ENCODE results near the gene ZNF770.

DNA sequence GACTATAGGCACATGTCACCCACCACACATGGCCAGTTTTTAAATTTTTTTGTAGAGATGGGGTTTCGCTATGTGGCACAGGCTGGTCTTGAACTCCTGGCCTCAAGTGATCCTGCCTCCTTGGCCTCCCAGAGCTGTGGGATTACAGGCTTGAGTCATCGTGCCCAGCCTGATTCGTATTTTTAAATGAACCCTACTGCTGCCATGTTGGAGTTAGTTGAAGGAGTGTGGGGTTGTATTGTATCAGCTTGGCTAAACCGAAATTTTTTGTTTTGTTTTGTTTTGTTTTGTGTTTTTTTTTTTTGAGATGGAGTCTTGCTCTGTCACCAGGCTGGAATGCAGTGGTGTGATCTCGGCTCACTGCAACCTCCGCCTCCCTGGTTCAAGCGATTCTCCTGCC, 11.8 kb upstream of the ZNF770 start:
- TF ChIP-seq, protein P1, sequence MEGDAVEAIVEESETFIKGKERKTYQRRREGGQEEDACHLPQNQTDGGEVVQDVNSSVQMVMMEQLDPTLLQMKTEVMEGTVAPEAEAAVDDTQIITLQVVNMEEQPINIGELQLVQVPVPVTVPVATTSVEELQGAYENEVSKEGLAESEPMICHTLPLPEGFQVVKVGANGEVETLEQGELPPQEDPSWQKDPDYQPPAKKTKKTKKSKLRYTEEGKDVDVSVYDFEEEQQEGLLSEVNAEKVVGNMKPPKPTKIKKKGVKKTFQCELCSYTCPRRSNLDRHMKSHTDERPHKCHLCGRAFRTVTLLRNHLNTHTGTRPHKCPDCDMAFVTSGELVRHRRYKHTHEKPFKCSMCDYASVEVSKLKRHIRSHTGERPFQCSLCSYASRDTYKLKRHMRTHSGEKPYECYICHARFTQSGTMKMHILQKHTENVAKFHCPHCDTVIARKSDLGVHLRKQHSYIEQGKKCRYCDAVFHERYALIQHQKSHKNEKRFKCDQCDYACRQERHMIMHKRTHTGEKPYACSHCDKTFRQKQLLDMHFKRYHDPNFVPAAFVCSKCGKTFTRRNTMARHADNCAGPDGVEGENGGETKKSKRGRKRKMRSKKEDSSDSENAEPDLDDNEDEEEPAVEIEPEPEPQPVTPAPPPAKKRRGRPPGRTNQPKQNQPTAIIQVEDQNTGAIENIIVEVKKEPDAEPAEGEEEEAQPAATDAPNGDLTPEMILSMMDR (conservative IDR thresholded peaks at IDR 0.05): no peak
- TF ChIP-seq ZFX (IDR thresholded peaks at IDR 0.05): no peak
